ENCODE data around the gene ARMH2. TPM values are rescaled to one million over a fixed set of nuclear protein-coding genes. Genes with fewer than 3 reads are reported as not detected.
A peak's percentile ranks its signal among the peaks of the same experiment; 100 is the strongest.

The ARMH2 gene
- total and polyA plus RNA-seq, 9 of the 15 experiments (the other 6 are each of a cell fraction or from before 2014, with no cell fraction given): not detected

- CTCF ChIA-PET (ENCODE audit: low intra/inter-chr PET ratio): no interaction called here
- H3K79me2 ChIP-seq (ENCODE audit: control insufficient read depth, insufficient read depth, low read length): no peaks in the 10 kb centered on the region
- DNase-seq (ENCODE audit: extremely low read depth in 1 of 4, low spot score in 3 of 4) (no peak), ATAC-seq (no peak), FAIRE-seq (no peak)
- no peak overlapping the region for H3K27ac ChIP-seq (ENCODE audit: extremely low read depth, low read depth, low read length)
- H3K9me3 ChIP-seq (replicated peaks; ENCODE audit: control insufficient read depth, insufficient read depth, low read depth, low read length): no peaks in the 10 kb centered on the region; the same call in none of the 2 replicates
- POLR2A ChIA-PET: interaction anchor here (1.1 to 1.4 kb wide), 3 partner anchors 15 to 31 kb away, joined by 3 read pairs; partner anchors contain the start of gene GMNN
- 0 out of 5 replicates have a peak, but pooled peaks cover 0 to 4% of the 10 kb centered on the region in 2 experiments for H3K27me3 ChIP-seq (ENCODE audit: control insufficient read depth in 2 of 2, insufficient read depth in 2 of 2, low read length in 2 of 2)
- H3K4me2 ChIP-seq (ENCODE audit: insufficient read depth, low read length): no peak overlapping the region
- H3K9ac ChIP-seq (ENCODE audit: insufficient read depth in 1 of 2, low read depth in 2 of 2, low read length in 2 of 2): no peak overlapping the region
- in situ Hi-C loops (cut with MboI) (no loop called here), intact Hi-C loops (cut with micrococcal nuclease) (no loop called here)
- H3K4me3 ChIP-seq: no peak overlapping the region
- WGBS (ENCODE audit: insufficient coverage, low coverage, missing lambda C conversion rate): 28% methylated on average over 2 of the region's 2 CpGs
- TF ChIP-seq ATF2 (CRISPR knock-in tag; IDR thresholded peaks at IDR 0.05): no peak
- no peak for TF ChIP-seq DMBX1 (CRISPR knock-in tag; IDR thresholded peaks at IDR 0.05; ENCODE audit: borderline replicate concordance)
- TF ChIP-seq IRF2 (CRISPR knock-in tag; IDR thresholded peaks at IDR 0.05): no peak
- TF ChIP-seq ZNF586 (CRISPR knock-in tag; conservative IDR thresholded peaks at IDR 0.05): no peak
- TF ChIP-seq CREB1 (IDR thresholded peaks at IDR 0.05): no peak
- TF ChIP-seq CREB1 (CRISPR knock-in tag; IDR thresholded peaks at IDR 0.05): no peak
- TF ChIP-seq GTF2B (IDR thresholded peaks at IDR 0.05; ENCODE audit: extremely low read depth, insufficient read length): no peak
- no peak for TF ChIP-seq CBX8 (IDR thresholded peaks at IDR 0.05; ENCODE audit: borderline replicate concordance, extremely low read depth, low read depth, low read length, poor library complexity, severe bottlenecking)
- no peak for TF ChIP-seq NR3C1 (CRISPR knock-in tag; IDR thresholded peaks at IDR 0.05)
- TF ChIP-seq, protein P1, sequence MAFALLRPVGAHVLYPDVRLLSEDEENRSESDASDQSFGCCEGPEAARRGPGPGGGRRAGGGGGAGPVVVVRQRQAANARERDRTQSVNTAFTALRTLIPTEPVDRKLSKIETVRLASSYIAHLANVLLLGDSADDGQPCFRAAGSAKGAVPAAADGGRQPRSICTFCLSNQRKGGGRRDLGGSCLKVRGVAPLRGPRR (CRISPR knock-in tag; IDR thresholded peaks at IDR 0.05): no peak
- peak overlapping the region; percentile 44; the same call in 1 of the 2 replicates for H2AFZ ChIP-seq (ENCODE audit: low read depth, low read length)
- peaks cover 0 to 17% of the 10 kb centered on the region in 2 experiments; a peak in 3 of 5 replicates for H3K4me1 ChIP-seq (replicated peaks in 1 of 2; ENCODE audit: control insufficient read depth in 2 of 2, insufficient read depth in 2 of 2, low read length in 2 of 2)
- no peaks in the 10 kb centered on the region for H3K9me1 ChIP-seq (ENCODE audit: control insufficient read depth, insufficient read depth, low read length)
- no peaks in the 10 kb centered on the region for H4K20me1 ChIP-seq (replicated peaks; ENCODE audit: control insufficient read depth, insufficient read depth, low read length)
- no peaks in the 10 kb centered on the region for H3K36me3 ChIP-seq (ENCODE audit: control insufficient read depth, insufficient read depth, low read length)
- no TSS peak for BruUV-seq (replicated peaks)
Observed at GRCh38 chr6:24752503-24752902, 46.2 kb downstream of the ARMH2 start.

Data from K562 (cell line).